ENCODE results near the gene MEGF11.

Gene MEGF11

DNA sequence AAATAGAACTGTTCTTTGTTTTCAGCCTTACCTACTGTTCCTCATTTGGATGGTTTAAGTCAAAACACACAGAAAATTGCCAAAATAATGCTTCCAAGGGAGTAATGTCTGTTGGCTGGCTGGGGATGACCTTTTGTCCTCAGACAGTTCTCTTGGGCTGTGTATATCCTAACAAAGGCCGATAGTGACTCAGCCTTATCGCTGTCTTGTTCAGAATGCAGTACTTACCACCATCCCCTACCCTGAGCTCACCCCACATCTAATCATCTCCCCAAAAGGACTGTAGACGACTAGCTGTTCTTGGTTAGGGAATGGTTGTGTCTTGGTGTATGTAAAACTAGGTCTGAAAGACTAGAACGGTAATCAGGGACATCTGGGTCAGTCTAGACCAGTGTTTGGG, 349.2 kb downstream of the MEGF11 start:
- H3K36me3 Mint-ChIP-seq (ENCODE audit: low read depth), result peaks cover 37% of the 10 kb centered on the region
- H3K4me3 Mint-ChIP-seq, result no peak overlapping the region
- TF ChIP-seq, protein P1, sequence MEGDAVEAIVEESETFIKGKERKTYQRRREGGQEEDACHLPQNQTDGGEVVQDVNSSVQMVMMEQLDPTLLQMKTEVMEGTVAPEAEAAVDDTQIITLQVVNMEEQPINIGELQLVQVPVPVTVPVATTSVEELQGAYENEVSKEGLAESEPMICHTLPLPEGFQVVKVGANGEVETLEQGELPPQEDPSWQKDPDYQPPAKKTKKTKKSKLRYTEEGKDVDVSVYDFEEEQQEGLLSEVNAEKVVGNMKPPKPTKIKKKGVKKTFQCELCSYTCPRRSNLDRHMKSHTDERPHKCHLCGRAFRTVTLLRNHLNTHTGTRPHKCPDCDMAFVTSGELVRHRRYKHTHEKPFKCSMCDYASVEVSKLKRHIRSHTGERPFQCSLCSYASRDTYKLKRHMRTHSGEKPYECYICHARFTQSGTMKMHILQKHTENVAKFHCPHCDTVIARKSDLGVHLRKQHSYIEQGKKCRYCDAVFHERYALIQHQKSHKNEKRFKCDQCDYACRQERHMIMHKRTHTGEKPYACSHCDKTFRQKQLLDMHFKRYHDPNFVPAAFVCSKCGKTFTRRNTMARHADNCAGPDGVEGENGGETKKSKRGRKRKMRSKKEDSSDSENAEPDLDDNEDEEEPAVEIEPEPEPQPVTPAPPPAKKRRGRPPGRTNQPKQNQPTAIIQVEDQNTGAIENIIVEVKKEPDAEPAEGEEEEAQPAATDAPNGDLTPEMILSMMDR (IDR thresholded peaks at IDR 0.05; ENCODE audit: unreplicated experiment in 3 of 3), result no peak
- H3K27ac Mint-ChIP-seq, result no peak overlapping the region
- no peaks in the 10 kb centered on the region for H3K27me3 Mint-ChIP-seq (ENCODE audit: low read depth)
- no peaks in the 10 kb centered on the region for H3K9me3 Mint-ChIP-seq
- peaks cover 6% of the 10 kb centered on the region for H3K4me1 Mint-ChIP-seq

DNA sequence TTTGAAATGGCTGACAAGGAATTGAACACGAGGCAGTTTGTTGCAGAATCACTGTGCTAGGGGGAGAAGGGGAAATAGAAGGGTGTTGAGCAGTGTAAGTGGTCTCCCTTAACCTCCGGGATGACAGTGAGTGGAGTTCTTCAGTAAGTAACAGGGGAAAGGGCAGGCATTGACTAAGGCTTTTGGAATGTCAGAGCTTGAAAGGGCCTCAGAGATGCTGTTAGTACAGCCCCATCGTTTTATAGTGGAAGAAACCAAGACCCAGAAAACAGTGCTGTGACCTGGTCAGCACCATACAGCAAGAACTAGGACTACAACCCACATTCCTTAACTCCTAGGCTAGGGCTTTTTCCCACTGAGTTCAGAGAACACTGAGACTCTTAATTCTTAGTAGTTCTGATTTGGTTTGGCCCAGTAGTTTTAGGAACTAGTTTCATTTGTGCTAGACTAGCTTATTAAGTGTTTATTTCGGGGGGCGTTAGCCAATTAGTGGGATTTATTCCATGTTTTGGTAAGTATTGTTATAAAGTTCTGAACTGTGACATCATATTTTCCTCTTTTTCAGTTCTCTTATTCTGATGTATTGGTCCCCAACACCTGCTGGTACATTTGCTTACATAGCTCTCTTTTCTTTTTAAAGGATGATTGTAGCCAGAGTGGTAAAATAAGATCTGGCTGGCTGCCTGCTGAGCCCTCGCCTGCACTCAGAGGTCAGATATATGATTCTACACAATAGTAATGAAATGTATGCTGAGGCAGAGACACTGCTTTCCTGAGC, 350.1 kb downstream of the MEGF11 start:
- Mint-ChIP-seq H3K9me3 (no peaks in the 10 kb centered on the region), H3K4me1 (peaks cover 6% of the 10 kb centered on the region), H3K27me3 (ENCODE audit: low read depth) (no peaks in the 10 kb centered on the region), H3K4me3 (no peak overlapping the region), H3K27ac (no peak overlapping the region), H3K36me3 (ENCODE audit: low read depth) (peaks cover 42% of the 10 kb centered on the region)
- TF ChIP-seq, protein P1 (IDR thresholded peaks at IDR 0.05; ENCODE audit: unreplicated experiment in 3 of 3), result no peak

DNA sequence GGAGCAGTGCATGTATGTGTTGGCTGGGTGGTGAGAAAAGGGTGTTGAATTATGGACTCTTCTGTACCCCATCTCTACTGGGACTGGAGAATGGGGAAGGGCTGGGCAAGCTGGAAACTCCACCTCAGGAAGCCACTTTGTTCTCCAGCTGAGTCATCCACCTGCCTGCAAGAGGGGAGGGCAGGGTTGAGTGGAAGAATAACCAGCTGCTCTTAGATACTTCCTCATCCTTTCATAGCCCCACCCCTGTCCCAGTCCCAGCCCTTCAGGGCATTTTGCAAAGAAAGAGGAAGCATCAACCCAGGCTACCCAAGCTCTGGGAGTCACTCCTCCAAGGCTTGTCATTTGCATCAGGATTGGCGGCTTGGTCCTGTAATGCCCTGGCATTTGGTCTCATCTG, 351.2 kb downstream of the MEGF11 start:
- Mint-ChIP-seq H3K27me3 (ENCODE audit: low read depth) (no peaks in the 10 kb centered on the region), H3K9me3 (no peaks in the 10 kb centered on the region), H3K4me3 (no peak overlapping the region), H3K4me1 (peaks cover 6% of the 10 kb centered on the region), H3K27ac (no peak overlapping the region), H3K36me3 (ENCODE audit: low read depth) (peaks cover 43% of the 10 kb centered on the region)
- TF ChIP-seq, protein P1 (IDR thresholded peaks at IDR 0.05; ENCODE audit: unreplicated experiment in 3 of 3), result no peak

DNA sequence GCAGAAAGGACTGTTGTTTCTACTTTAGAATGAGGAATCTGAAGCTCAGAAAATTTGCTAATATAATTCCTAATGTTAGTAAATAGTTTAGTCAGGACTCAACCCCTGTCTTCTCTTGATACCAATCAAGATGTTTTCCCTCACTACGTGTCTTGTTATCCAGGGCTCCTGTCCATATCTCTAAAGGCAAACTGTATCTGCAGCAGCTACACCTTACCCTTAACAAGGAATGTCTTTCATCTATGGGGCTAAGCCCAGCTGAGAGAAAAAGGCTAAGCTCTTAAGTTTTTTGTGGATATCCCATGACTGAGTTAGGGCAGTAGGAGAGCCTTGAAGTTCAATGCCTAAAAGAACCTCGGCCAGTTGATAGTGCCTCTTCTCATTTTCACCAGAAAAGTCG, 351.7 kb downstream of the MEGF11 start:
- Mint-ChIP-seq H3K27ac (no peak overlapping the region), H3K9me3 (no peaks in the 10 kb centered on the region), H3K4me3 (no peak overlapping the region), H3K36me3 (ENCODE audit: low read depth) (peaks cover 43% of the 10 kb centered on the region), H3K4me1 (peaks cover 6% of the 10 kb centered on the region), H3K27me3 (ENCODE audit: low read depth) (no peaks in the 10 kb centered on the region)
- TF ChIP-seq, protein P1 (IDR thresholded peaks at IDR 0.05; ENCODE audit: unreplicated experiment in 3 of 3), result no peak

DNA sequence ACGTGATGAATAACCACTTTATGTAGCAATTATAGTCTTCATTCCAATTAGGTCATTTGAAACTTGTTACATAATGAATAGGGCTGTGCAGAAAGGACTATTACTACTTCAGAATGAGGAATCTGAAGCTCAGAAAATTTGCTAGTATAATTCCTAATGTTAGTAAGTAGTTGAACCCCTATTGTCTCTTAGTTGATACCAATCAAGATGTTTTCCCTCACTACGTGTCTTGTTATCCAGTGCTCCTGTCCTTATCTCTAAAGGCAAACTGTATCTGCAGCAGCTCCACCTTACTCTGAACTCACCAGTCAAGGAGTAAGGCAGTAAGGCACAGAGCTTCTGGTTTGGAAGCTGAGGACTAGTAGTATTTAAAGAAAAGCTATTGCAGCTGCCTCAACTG, 352.2 kb downstream of the MEGF11 start:
- TF ChIP-seq, protein P1 (IDR thresholded peaks at IDR 0.05; ENCODE audit: unreplicated experiment in 3 of 3), result no peak
- peaks cover 42% of the 10 kb centered on the region for H3K36me3 Mint-ChIP-seq (ENCODE audit: low read depth)
- peaks cover 6% of the 10 kb centered on the region for H3K4me1 Mint-ChIP-seq
- no peaks in the 10 kb centered on the region for H3K27me3 Mint-ChIP-seq (ENCODE audit: low read depth)
- H3K9me3 Mint-ChIP-seq, result no peaks in the 10 kb centered on the region
- no peak overlapping the region for H3K4me3 Mint-ChIP-seq
- no peak overlapping the region for H3K27ac Mint-ChIP-seq

DNA sequence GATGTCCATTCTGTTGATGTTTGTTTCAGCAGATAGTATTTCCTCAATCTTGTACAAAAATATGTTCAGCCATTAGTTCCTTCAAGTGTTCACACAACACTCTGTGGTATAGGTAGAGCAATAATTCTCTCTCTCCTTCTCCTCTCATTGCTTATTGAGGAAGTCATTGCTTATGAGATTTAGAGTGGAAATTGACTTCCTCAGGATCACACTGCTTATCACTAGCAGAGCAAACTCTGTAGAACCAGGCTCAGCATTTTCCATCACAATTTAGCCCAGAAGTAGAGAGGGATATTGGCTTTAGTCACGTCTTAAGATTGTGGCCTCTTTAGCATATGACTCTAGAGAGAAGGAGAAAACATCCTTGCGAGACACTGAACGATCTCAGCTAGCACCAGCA, 353.1 kb downstream of the MEGF11 start:
- no peak overlapping the region for H3K27ac Mint-ChIP-seq
- TF ChIP-seq, protein P1 (IDR thresholded peaks at IDR 0.05; ENCODE audit: unreplicated experiment in 3 of 3), result no peak
- H3K36me3 Mint-ChIP-seq (ENCODE audit: low read depth), result peaks cover 35% of the 10 kb centered on the region
- H3K9me3 Mint-ChIP-seq, result no peaks in the 10 kb centered on the region
- H3K4me3 Mint-ChIP-seq, result no peak overlapping the region
- peaks cover 6% of the 10 kb centered on the region for H3K4me1 Mint-ChIP-seq
- H3K27me3 Mint-ChIP-seq (ENCODE audit: low read depth), result no peaks in the 10 kb centered on the region
